Muscle layer of duodenum (tissue), 2 donors: ENCODE results near the gene CCDC89.

ENCODE experiments used
- H3K27ac ChIP-seq: one replicate; pipeline ENCODE4 v1.7.0; 2013; ENCODE audit warnings: mild to moderate bottlenecking, low read length
- H3K27me3 ChIP-seq: one replicate; pipeline ENCODE4 v1.7.0; 2013; ENCODE audit warnings: low read depth, mild to moderate bottlenecking, control low read depth, low read length
- H3K36me3 ChIP-seq, 2 donors: one replicate each; pipeline ENCODE4 v1.7.0; 2013; ENCODE audit warnings: low read length in 2 of 2, control low read depth in 1 of 2, mild to moderate bottlenecking in 1 of 2; ENCODE audit not compliant: insufficient read depth in 2 of 2, control insufficient read depth in 1 of 2
- H3K4me1 ChIP-seq, 2 donors: one replicate each; pipeline ENCODE4 v1.7.0; 2013; ENCODE audit warnings: low read length in 2 of 2, mild to moderate bottlenecking in 2 of 2, control low read depth in 1 of 2, moderate library complexity in 1 of 2; ENCODE audit not compliant: insufficient read depth in 2 of 2, control insufficient read depth in 1 of 2
- H3K4me3 ChIP-seq, 2 donors: one replicate each; pipeline ENCODE4 v1.7.0; 2013; ENCODE audit warnings: low read length in 2 of 2, low read depth in 1 of 2, mild to moderate bottlenecking in 1 of 2
- H3K9me3 ChIP-seq, 2 donors: one replicate each; pipeline ENCODE4 v1.7.0; 2013; ENCODE audit warnings: low read length in 2 of 2, control low read depth in 1 of 2, mild to moderate bottlenecking in 1 of 2; ENCODE audit not compliant: control insufficient read depth in 1 of 2
- donor health status: healthy.

CCDC89 gene

DNA sequence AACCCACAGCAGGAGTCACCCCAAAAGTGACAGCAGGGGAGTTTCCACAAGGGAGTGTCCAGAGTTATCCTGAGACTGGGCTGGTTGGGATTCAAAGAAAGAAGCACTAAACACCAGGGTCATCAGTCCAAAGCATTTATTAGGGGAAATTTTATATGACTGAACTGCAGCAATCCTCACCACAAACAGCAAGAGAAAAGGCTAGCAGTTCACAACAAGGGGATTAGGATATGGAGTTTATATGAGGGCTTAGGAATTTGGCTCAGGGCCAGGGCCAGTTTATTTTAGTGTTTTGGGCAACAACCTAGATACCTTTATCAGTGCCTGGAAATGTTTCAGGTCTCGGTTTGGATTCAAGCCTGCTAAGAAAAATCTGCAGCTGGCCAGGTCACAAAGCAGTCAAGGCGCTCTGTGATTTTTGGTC lies 42.8 kb downstream of the CCDC89 start:
- no peaks in the 10 kb centered on the region for H3K27me3 ChIP-seq
- H3K36me3 ChIP-seq: no peaks in the 10 kb centered on the region
- H3K27ac ChIP-seq: no peak overlapping the region
- H3K4me3 ChIP-seq: no peak overlapping the region
- H3K9me3 ChIP-seq: no peaks in the 10 kb centered on the region
- peaks cover 0 to 6% of the 10 kb centered on the region in 2 donors for H3K4me1 ChIP-seq

GRCh38 chr11:85634747-85635146 lies 51.2 kb downstream of the CCDC89 start:
- H3K4me3 ChIP-seq: no peak overlapping the region
- H3K27me3 ChIP-seq: no peaks in the 10 kb centered on the region
- H3K4me1 ChIP-seq: peaks cover 0 to 8% of the 10 kb centered on the region in 2 donors
- H3K36me3 ChIP-seq: peaks cover 32 to 42% of the 10 kb centered on the region in 2 donors
- H3K27ac ChIP-seq: no peak overlapping the region
- no peaks in the 10 kb centered on the region for H3K9me3 ChIP-seq
